Activated CD8-positive, alpha-beta memory T cell treated with anti-CD3 and anti-CD28 coated beads, Interleukin-2, amount 10 ng/mL, durations not matched to agents 7 days and 5 days (primary cell): ENCODE measurements around the gene MRPL33. TPM values are rescaled to one million over a fixed set of nuclear protein-coding genes. Genes with fewer than 3 reads are reported as not detected.
A peak's percentile ranks its signal among the peaks of the same experiment; 100 is the strongest.
"Not testable (repeated sequence)": the region's sequence is repeated elsewhere in the genome, so short reads cannot be mapped to it uniquely, and the experiment has no call there.

Source experiments
- ATAC-seq: fragments of 150-1000 bp; cut with Tn5 transposase; one replicate; pipeline ENCODE4 v1.10.0; 2021; ENCODE audit warnings: moderate library complexity
- CTCF ChIA-PET: fragments of 350-600 bp; sonication (Branson Sonifier 250); formaldehyde crosslinking; loops from one replicate; lab custom pipeline; 2021; ENCODE audit warnings: antibody characterized with exemption; lab: Charles Lee
- DNase-seq: peaks from one replicate; pipeline ENCODE4 v3.0.0-alpha.2; 2020
- H3K27ac Mint-ChIP-seq: one replicate; pipeline ENCODE4 v1.8.0; 2021; ENCODE audit warnings: mild to moderate bottlenecking, mixed read lengths
- H3K27me3 Mint-ChIP-seq: one replicate; pipeline ENCODE4 v1.8.0; 2021; ENCODE audit warnings: mixed read lengths
- H3K36me3 Mint-ChIP-seq: one replicate; pipeline ENCODE4 v1.8.0; 2021; ENCODE audit warnings: mild to moderate bottlenecking, mixed read lengths
- H3K4me1 Mint-ChIP-seq: one replicate; pipeline ENCODE4 v1.8.0; 2021; ENCODE audit warnings: mixed read lengths
- H3K4me3 Mint-ChIP-seq: one replicate; pipeline ENCODE4 v1.8.0; 2021; ENCODE audit warnings: mild to moderate bottlenecking, moderate library complexity, mixed read lengths
- H3K9me3 Mint-ChIP-seq: one replicate; pipeline ENCODE4 v1.8.0; 2022; ENCODE audit warnings: low read depth, mixed read lengths
- total RNA-seq, 2 experiments: library from RNA; stranded (reverse); gene quantifications; one replicate each; pipeline ENCODE4 v1.2.3, GENCODE V29; 2021

The MRPL33 gene
- total RNA-seq, 2 experiments from 2014 or later: 49.0 to 62.0 TPM

DNA sequence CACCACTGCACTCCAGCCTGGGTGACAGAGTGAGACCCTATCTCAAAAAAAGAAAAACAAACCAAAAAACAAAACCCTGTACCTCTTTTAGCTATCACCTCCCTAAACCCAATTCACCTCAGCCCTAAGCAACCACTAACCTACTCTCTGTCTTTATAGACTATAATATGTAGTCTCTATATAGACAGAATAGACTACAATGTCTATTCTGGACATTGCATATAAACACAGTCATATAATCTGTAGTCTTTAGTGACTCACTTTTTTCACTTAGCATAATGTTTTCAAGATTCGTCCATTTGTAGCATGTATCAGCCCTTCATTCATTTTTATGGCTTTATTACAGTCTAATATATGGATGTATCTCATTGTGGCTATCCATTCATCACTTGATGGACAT lies 37.2 kb upstream of the MRPL33 start:
- CTCF ChIA-PET: no interaction called here
- no peak for DNase-seq
- no peaks in the 10 kb centered on the region for H3K27me3 Mint-ChIP-seq
- H3K4me1 Mint-ChIP-seq: peaks cover 7% of the 10 kb centered on the region
- peaks cover 2% of the 10 kb centered on the region for H3K36me3 Mint-ChIP-seq
- H3K4me3 Mint-ChIP-seq: no peak overlapping the region
- no peak overlapping the region for H3K27ac Mint-ChIP-seq
- no peak for ATAC-seq
- no peaks in the 10 kb centered on the region for H3K9me3 Mint-ChIP-seq

GRCh38 chr2:27735263-27735904 lies 36.1 kb upstream of the MRPL33 start:
- no peaks in the 10 kb centered on the region for H3K27me3 Mint-ChIP-seq

GRCh38 chr2:27736031-27736889 lies 35.3 kb upstream of the MRPL33 start:
- ATAC-seq: no peak
- no peak for DNase-seq
- Mint-ChIP-seq H3K9me3 (no peaks in the 10 kb centered on the region), H3K36me3 (peaks cover 2% of the 10 kb centered on the region), H3K27ac (no peak overlapping the region), H3K27me3 (no peaks in the 10 kb centered on the region), H3K4me3 (no peak overlapping the region), H3K4me1 (peaks cover 7% of the 10 kb centered on the region)
- CTCF ChIA-PET: interaction anchor here (2.1 to 3.7 kb wide), 2 partner anchors 13 to 18 kb away, joined by 4 to 14 read pairs; no protein-coding TSS in a partner anchor

More at GRCh38 chr2:27735263-27735904, 36.1 kb upstream of the MRPL33 start:
- ATAC-seq: peak; percentile 86
- H3K36me3 Mint-ChIP-seq: peaks cover 2% of the 10 kb centered on the region
- H3K9me3 Mint-ChIP-seq: no peaks in the 10 kb centered on the region
- peaks cover 7% of the 10 kb centered on the region for H3K4me1 Mint-ChIP-seq
- no peak overlapping the region for H3K27ac Mint-ChIP-seq
- peak overlapping the region; percentile 37 for H3K4me3 Mint-ChIP-seq
- CTCF ChIA-PET: interaction anchor here (3.7 kb wide), 1 partner anchor 12 kb away, joined by 14 read pairs; no protein-coding TSS in a partner anchor
- DNase-seq: peak; percentile 64

GRCh38 chr2:27736890-27737204 lies 34.7 kb upstream of the MRPL33 start:
- H3K27me3 Mint-ChIP-seq: no peaks in the 10 kb centered on the region
- no peak for ATAC-seq
- no peak overlapping the region for H3K27ac Mint-ChIP-seq
- peaks cover 2% of the 10 kb centered on the region for H3K36me3 Mint-ChIP-seq
- H3K9me3 Mint-ChIP-seq: no peaks in the 10 kb centered on the region
- H3K4me1 Mint-ChIP-seq: peaks cover 7% of the 10 kb centered on the region
- no peak overlapping the region for H3K4me3 Mint-ChIP-seq
- CTCF ChIA-PET: interaction anchor here (2.1 to 3.7 kb wide), 2 partner anchors 13 to 18 kb away, joined by 4 to 14 read pairs; no protein-coding TSS in a partner anchor
- DNase-seq: no peak

DNA sequence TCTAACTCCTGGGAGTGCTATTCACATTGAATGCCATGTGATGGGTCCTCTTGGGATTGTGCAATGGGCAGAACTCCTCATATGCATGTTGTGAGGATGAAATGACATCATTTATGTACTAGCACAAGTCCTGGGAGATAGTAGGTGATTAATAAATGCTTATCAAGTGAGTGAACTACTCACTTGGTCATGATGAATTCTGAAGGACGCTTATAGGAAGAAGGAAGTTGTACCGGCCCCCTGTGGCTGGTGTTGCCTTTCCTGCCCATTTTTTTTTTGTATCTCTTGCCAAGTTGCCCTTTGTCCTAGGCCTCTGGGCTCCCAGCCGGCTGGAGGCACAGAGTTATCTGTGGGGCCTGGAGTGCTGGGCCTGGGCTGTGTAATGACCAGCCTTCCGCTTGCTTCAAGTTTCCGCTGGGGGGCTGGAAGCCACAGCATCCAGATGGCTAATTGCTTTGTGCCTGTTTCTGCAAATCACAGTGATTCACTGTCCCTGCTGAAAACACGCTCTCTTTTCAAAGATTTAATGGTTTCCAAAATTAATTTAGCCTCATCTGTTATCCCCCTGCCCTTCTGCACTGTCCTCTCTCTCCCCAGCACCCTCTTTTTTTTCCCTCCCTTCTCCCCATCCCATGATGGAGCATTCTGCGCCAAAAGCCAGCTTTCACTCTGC lies 33.7 kb upstream of the MRPL33 start:
- Mint-ChIP-seq H3K27ac (no peak overlapping the region), H3K27me3 (no peaks in the 10 kb centered on the region), H3K36me3 (peaks cover 2% of the 10 kb centered on the region), H3K4me1 (peaks cover 7% of the 10 kb centered on the region), H3K4me3 (no peak overlapping the region), H3K9me3 (no peaks in the 10 kb centered on the region)
- ATAC-seq (no peak), DNase-seq (no peak)
- CTCF ChIA-PET: interaction anchor here (2.1 to 3.7 kb wide), 2 partner anchors 14 to 17 kb away, joined by 4 to 14 read pairs; no protein-coding TSS in a partner anchor

DNA sequence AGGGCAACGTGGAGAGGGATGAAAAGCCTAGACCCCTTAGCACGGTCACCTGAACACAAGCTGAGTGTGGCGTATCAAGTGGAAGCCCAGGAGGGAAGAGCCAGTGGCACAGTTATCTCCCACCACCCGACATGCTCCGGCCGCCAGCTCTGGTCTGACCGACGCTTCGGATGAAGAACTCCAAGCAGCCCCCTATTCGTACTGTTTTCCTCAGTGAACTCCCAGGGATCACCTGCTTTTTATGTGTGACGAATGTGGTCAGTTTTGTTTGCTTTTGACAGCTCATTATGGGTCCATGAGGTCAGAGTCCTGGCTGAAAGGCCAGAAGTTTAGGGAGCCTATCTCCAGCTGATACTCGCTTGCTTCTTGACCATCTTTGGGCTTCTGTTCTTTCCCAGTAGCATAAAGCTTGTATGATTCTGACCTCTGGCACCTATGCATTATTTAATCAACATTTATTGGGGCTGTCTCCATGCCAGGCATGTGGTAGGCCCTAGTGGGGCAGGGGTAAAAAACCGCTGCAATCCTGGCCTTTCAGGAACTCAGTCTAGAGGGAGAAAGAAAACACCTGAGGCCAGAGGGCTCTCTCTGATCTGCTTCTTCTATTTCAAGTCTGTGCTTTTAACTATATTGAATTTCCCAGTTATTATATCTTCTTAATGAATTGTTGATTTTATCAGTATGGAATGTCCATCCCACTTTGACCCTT lies 33.0 kb upstream of the MRPL33 start:
- DNase-seq: no peak
- no peaks in the 10 kb centered on the region for H3K27me3 Mint-ChIP-seq
- no peaks in the 10 kb centered on the region for H3K9me3 Mint-ChIP-seq
- CTCF ChIA-PET: interaction anchor here (2.1 to 3.7 kb wide), 2 partner anchors 15 to 16 kb away, joined by 4 to 14 read pairs; no protein-coding TSS in a partner anchor
- no peak overlapping the region for H3K4me3 Mint-ChIP-seq
- no peak for ATAC-seq
- no peak overlapping the region for H3K27ac Mint-ChIP-seq
- peaks cover 2% of the 10 kb centered on the region for H3K36me3 Mint-ChIP-seq
- H3K4me1 Mint-ChIP-seq: peaks cover 7% of the 10 kb centered on the region

DNA sequence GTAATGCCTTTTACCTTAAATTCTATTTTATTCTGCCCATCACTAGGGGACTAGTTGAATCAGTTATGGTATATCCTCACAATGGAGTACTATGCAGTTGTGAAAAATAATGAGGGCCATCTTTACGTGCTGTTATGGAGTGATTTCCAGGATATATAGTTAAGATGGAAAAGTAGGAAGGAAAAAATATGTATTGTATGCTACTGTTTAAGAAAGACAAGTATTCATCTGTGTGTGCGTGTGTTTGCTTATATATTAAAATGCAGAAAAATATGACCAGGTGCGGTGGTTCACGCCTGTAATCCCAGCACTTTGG lies 32.5 kb upstream of the MRPL33 start:
- ATAC-seq (no peak), DNase-seq (no peak)
- H3K27me3 Mint-ChIP-seq: no peaks in the 10 kb centered on the region
- no peak overlapping the region for H3K4me3 Mint-ChIP-seq
- peaks cover 2% of the 10 kb centered on the region for H3K36me3 Mint-ChIP-seq
- H3K9me3 Mint-ChIP-seq: no peaks in the 10 kb centered on the region
- CTCF ChIA-PET: no interaction called here
- H3K27ac Mint-ChIP-seq: no peak overlapping the region
- H3K4me1 Mint-ChIP-seq: peaks cover 7% of the 10 kb centered on the region

DNA sequence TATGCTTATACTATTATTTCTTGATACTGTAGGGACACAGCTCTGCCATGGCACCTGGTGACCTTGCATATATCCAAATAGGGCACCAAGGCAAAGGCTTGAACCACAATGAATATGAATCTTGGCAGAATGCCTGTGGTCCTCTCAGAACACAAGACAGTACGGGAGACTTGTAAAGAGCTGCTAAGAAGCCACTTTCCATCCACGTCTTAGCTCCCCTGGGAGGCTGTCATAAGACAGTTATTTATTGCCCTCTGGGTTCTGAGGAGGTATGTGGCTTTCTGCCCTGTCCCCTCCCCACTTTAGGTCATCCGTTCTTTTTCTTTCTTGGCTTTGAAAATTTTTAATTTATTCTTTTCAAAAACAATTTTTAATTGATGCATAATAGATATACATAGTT lies 29.8 kb upstream of the MRPL33 start:
- Mint-ChIP-seq H3K4me1 (no peaks in the 10 kb centered on the region), H3K9me3 (no peaks in the 10 kb centered on the region), H3K27me3 (peaks cover 6% of the 10 kb centered on the region), H3K27ac (no peak overlapping the region), H3K4me3 (no peak overlapping the region), H3K36me3 (no peaks in the 10 kb centered on the region)
- DNase-seq: no peak
- CTCF ChIA-PET: interaction anchor here (0.7 kb wide), 1 partner anchor 10 kb away, joined by 4 read pairs; no protein-coding TSS in a partner anchor
- no peak for ATAC-seq

- H3K9me3 Mint-ChIP-seq: no peaks in the 10 kb centered on the region
- CTCF ChIA-PET: no interaction called here
- DNase-seq: no peak
- H3K36me3 Mint-ChIP-seq: no peaks in the 10 kb centered on the region
- ATAC-seq: no peak
- no peak overlapping the region for H3K27ac Mint-ChIP-seq
- H3K4me3 Mint-ChIP-seq: no peak overlapping the region
- peaks cover 7% of the 10 kb centered on the region for H3K27me3 Mint-ChIP-seq
- no peaks in the 10 kb centered on the region for H3K4me1 Mint-ChIP-seq
Measured at GRCh38 chr2:27742571-27742970, 28.9 kb upstream of the MRPL33 start.

DNA sequence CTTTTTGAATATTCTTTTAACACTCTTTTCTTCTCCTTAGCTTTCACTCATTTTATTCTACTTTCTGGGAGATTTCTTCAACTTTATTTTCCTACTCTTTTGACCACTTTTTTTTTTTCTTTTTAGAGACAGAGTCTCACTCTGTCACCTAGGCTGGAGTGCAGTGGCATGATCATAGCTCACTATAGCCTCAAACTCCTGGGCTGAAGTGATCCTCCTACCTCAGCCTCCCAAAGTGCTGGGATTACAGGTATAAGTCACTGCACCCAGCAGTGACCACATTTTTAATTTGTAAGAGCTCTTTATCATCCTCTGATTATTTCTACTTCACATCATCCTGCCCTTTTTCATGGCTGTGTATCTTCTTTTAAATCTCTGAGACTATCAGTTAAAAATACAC lies 26.0 kb upstream of the MRPL33 start:
- ATAC-seq, H3K4me1 Mint-ChIP-seq, H3K27ac Mint-ChIP-seq, H3K4me3 Mint-ChIP-seq, DNase-seq: not testable (repeated sequence)
- CTCF ChIA-PET: interaction anchor here (0.9 to 1.9 kb wide), 3 partner anchors 9 to 63 kb away, joined by 3 to 7 read pairs (median 3); no protein-coding TSS in a partner anchor
- Mint-ChIP-seq H3K36me3 (peaks cover 11% of the 10 kb centered on the region), H3K9me3 (peaks cover 11% of the 10 kb centered on the region), H3K27me3 (peaks cover 23% of the 10 kb centered on the region)

DNA sequence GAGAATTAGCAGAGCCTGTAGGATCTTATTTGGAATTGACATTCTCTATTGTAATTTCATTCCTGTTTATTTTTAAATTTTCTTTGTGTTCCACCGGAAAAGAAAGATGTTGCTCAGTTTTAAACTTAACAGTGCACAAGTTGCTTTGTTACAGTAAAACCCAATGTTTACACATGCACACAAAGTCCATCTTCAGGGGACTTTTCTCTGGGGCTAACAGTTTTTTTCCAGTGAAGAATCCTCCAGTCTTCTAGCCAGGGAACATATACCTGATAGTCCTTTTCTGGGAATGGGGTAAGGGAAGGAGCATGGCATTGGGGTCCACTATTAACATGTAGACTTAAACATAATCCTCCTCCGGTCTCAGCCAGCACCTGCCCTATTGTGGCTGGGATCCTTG lies 25.2 kb upstream of the MRPL33 start:
- H3K27ac Mint-ChIP-seq: no peak overlapping the region
- peaks cover 11% of the 10 kb centered on the region for H3K9me3 Mint-ChIP-seq
- peaks cover 11% of the 10 kb centered on the region for H3K36me3 Mint-ChIP-seq
- DNase-seq (no peak), ATAC-seq (no peak)
- CTCF ChIA-PET: no interaction called here
- H3K4me1 Mint-ChIP-seq: no peaks in the 10 kb centered on the region
- H3K4me3 Mint-ChIP-seq: no peak overlapping the region
- peaks cover 23% of the 10 kb centered on the region for H3K27me3 Mint-ChIP-seq

DNA sequence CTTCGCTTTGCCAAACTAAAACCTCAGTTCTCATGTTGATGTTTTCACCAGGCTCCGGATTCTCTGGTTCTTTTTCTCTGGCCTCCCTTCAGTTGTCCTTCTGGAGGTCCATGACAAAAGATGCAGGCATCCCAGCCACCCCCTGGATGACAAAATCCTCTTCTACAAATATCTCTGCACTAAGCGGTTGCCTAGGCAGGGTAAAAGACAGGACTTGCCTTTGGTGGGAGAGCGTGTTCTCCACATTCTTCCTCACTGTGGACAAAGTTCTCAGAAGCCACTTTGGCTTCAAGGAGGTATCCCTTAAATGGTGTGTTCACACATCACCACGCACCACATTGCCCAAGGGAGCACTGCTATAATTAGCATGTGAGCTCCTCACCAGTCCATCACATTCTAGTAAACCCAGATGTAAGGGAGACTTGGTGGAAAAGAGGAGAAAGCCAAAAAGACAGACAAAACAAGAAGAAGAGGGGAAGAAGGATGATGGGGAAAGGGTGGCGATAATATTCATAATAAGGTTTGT lies 23.6 kb upstream of the MRPL33 start:
- CTCF ChIA-PET: no interaction called here
- DNase-seq: no peak
- no peak overlapping the region for H3K4me3 Mint-ChIP-seq
- H3K4me1 Mint-ChIP-seq: no peaks in the 10 kb centered on the region
- H3K9me3 Mint-ChIP-seq: peaks cover 11% of the 10 kb centered on the region
- no peak for ATAC-seq
- H3K27me3 Mint-ChIP-seq: peaks cover 23% of the 10 kb centered on the region
- H3K27ac Mint-ChIP-seq: no peak overlapping the region
- peaks cover 11% of the 10 kb centered on the region for H3K36me3 Mint-ChIP-seq
